Measurements from ENCODE around the gene KREMEN1. TPM values are rescaled to one million over a fixed set of nuclear protein-coding genes. Genes with fewer than 3 reads are reported as not detected.
"Not testable (repeated sequence)": the region's sequence is repeated elsewhere in the genome, so short reads cannot be mapped to it uniquely, and the experiment has no call there.

The KREMEN1 gene
- total RNA-seq, 1 donor from 2014 or later, result 14.0 TPM

DNA sequence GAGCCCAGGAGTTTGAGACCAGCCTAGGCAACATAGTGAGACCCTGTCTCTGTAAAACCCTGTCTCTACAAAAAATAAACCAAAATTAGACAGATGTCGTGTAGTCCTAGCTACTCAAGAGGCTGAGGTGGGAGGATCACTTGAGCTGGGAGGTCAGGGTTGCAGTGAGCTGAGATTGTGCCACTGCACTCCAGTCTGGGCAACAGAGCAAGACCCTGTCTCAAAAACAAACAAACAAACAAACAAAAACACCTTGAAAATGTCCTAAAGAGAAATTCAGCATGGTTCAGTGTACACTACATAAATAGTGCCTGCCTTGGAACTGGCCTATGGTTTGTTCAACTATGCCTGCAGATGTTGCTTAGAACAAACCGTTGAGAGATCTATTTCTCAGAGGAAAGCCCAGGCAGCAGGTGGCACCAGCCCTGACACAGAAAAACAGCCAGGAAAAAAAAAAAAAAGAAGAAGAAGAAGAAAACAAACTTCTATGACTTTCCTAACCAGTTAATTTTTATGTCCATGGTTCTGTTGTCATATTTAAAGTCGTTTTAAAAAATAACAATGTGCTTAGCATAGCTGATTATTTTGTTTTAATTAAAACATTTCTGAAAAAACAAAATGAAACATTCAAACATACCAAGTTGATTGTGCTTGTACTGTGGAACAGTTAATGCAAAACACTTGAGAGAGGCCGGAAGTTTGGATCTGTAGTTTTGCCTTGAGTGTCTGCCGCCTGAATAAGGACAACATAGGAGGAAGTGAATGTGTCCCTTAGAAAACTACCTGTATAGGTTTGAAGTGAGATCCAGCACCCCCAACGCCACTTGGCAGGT, 5.4 kb downstream of the KREMEN1 start:
- DNase-seq (ENCODE audit: low spot score), result no peak

DNA sequence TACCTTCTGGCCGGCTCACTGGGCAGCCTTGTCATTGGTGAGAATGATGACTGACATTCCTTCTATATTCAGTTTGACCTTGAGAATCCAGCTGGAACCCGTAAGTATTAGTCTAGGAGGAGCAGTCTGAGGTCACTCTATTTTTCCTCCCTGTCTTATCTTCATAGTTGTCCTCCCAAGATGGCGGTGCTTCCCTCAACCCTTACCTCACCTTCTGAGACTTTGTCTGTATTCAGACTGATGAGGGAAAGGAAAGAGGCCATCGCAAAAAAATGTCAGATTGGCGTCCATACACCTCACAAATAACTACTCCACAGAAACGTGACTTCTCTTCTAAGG, 6.0 kb downstream of the KREMEN1 start:
- no peak for DNase-seq (ENCODE audit: low spot score)

DNA sequence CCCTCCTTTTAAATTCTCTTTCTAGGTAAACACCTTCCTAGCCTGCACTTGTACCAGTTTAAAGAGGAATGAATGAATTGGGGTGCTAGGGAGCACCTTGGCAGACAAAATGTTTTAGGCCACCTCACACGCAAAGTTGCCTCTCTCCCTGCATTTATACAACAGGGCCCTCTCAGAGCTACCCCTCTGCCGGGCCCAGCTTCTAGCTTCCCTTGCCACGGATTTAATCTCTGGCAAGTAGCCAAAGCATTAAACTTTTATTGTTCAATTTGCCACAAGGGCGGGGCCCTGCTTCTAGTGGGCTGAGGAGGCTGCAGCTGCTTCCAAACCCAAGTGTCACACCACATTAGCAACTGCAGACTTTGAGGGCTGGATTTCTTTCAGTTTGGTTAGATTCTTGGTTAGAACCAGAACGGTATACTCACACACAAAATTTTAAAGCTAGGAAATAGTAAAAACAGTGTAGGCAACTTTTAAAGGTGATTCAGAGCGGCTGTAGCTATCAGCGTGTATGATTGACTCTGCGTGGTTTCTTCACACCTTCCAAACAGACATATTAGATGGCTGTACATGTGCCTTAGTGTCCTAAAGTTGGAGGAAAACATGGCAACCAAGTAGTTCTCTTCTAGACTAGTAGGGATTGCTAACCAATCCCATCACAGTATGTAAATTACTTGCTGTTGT, 6.5 kb downstream of the KREMEN1 start:
- no peak for DNase-seq (ENCODE audit: low spot score)

DNA sequence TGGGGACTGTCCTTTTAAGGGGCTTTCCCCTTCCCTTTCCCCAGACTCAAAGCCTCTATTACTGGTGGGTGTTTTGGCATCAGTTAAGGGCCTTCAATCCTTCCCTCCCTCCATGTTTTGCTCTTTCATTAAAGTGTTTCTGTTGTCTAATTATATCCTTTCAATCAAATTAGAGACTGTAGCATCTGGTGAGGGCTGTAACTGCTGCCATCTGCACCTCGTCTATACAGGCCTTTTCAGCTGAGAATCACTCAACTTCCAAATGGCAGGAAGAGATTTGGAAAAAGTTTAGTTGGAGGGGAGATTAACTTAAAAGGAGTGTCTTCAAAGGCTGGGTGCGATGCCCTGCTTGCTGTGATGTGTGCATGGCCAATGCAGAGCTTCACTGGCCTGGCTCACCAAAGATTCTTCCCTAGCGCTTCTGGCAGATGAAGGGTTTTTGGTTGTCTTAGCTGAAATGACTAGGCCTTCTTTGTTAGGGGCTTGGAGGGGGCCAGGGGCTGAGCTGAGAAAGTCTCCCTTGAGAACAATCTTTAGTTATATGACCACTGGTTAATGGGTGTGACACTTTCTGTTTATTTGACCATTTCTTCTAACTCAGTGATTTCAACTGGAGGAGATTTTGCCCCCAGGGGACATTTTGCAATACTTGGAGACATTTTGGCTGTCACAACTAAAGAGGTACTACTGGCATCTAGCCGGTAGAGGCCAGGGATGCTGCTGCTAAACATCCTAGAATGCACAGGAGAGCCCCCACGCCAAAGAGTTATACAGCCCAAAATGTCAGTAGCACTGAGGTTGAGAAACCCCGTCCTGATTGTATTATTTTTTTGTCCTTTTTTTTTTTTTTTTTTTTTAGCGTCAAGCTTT, 7.5 kb downstream of the KREMEN1 start:
- no peak for DNase-seq (ENCODE audit: low spot score)

DNA sequence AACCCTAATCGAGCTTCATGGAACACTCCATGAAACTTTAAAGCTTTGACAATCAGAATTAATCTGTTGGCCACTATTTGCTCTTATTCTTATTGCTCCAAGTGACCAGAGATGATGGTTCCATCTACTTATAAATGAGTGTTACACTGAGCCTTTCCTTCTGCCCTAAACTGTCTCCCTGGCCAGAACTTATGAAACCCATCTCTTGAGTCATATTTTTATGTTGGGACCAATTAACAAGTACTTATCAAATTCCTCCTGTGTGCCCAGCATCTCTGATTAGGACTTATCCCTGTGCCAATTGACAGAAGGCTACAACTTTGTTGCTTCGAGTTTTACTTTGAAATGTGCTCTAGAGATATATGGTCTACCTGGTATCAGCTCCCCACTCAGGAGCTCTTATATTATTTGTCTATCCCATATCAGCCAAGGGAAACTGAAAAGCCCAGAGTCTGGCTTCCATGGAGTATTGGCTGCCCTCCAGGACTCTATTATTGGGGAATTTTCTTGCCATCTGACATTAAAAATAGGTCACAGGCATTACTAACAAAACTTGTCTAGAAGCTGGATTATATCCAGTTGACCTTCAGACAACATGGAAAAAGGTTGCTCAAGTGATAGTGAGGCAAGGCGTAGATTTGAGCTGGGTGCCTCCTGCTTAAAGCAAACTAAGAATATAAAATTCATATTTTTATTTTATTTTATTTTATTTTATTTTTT, 8.8 kb downstream of the KREMEN1 start:
- no peak for DNase-seq (ENCODE audit: low spot score)

DNA sequence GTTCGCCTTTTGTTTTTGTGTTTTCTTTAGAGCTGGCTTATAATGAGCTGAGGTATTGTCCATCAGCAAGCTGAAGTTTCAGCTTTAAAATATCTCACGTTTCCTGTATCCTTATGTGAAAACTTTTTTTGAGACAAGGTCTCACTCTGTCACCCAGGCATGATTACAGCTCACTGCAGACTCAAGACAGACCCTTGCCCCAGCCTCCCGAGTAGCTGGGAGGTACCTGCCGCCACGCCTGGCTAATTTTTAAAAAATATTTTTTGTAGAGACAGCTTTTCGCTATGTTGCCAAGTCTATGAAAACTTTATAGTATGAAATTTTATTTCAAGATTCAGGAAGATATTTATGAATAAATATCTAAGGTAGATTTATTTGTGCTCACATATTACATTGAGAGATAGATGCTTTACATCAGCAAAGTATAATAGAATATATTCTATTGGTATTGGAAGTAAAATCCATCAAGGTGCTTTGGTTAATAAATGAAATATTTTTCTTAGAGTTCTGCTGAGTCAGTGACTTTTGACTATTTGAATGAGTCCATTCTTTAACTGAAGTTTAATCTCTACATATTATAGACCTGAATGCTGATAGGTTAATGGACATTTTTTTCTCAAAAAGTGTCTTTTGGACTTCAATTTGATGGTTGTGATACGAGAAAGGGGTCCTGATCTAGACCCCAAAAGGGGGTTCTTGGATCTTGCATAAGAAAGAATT, 10.2 kb downstream of the KREMEN1 start:
- no peak for DNase-seq (ENCODE audit: low spot score)

DNA sequence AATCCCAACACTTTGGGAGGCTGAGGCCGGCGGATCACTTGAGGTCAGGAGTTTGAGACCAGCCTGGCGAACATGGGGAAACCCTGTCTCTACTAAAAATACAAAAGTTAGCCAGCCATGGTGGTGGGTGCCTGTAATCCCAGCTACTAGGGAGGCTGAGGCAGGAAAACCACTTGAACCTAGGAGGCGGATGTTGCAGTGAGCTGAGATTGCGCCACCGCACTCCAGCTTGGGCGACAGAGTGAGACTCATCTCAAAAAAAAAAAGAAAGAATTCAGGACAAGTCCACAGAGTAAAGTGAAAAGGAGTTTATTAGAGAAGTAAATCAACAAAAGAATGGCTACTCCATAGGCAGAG, 10.7 kb downstream of the KREMEN1 start:
- DNase-seq (ENCODE audit: low spot score), result not testable (repeated sequence)

DNA sequence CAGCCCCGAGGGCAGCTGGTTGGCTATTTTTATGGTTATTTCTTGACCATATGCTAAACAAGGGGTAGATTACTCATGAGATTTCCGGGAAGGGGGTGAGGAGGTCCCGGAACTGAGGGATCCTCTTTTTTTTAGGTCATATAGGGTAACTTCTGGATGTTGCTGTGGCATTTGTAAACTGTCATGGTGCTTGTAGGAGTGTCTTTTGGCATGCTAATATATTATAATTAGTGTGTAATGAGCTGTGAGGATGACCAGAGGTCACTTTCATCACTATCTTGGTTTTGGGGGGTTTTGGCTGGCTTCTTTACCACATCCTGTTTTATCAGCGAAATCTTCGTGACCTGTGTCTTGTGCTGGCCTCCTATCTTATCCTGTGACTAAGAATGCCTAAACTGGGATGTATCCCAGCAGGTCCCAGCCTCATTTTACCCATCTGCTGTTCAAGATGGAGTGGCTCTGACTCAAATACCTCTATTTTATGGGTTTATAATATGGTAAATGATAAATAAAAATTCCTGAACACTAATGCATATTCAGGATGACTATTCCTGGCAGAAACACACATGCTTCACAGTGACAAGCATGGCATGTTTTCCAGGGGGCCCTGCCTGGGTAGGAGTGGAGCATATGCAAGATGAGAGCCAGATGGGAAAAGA, 11.2 kb downstream of the KREMEN1 start:
- no peak for DNase-seq (ENCODE audit: low spot score)

DNA sequence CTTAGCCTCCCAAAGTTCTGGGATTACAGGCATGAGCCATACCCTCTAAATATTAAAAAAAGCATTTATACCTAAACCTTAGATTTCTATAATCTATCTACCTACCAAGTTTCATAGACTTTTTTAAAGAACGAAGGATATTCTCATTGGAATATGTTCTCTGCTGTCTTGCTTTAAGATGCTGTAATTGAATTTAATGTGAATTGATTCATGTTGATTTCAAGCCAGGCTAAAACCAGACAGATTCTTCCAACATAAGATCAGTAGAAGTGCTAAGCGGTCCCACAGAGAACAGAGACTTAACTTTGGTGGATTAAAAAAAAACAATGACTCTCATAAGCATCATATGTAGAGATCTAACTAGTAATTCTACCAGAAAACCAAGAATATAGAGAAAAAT, 14.2 kb downstream of the KREMEN1 start:
- no peak for DNase-seq (ENCODE audit: low spot score)

DNA sequence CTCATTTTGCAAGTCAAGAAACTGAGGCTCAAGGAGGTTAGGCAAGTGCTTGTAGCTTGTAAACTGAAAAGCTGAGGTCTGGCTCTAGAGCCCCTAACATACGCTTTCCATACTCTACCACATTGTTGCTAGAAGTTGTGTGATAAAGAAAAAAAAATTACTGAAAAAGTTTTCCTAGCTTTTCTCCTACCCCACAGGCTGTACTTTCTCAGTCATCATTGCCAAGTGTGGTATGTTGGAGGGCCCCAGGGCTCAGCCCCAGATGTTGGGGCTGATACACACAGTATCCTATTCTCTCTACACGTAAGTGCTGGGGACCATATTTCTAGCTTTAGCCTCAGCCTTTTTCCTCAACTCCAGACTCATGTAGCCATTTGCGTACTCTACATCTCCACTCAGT, 16.0 kb downstream of the KREMEN1 start:
- no peak for DNase-seq (ENCODE audit: low spot score)

DNA sequence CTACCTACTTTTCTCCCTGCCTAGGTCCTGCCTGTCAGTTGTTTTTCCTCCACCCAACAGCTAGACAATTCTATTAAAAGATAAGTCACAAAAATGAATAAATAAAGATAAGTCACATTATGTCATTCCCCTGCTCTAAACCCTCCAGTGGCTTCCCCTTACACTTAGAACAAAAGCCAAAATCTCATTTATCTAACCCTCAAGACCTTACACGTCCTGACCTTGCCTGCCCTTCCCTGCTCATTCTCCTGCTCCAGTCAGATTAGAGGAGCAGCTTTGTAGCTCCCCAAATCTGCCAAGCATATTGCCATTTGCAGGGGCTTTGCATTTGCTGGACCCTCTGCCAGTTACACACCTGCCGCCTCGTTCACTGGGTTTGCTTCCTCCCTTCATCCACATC, 16.7 kb downstream of the KREMEN1 start:
- DNase-seq (ENCODE audit: low spot score), result no peak

DNA sequence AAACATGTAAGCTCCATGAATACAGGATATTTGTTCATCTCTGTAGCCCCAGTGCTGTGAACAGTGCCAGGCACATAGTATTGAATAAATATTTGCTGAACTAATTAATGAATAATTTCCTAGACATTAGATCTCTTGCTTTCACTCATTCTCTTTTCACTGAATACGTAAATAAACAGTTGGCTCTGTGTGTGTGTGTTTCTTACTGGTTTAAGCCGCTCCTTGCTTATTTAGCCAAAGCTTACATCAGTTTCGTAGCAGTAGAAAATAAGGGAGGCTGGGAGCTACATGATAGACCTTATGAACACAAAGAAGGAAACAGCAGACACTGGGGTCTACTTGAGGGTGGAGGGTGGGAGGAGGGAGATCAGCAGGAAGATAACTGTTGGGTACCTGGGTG, 17.2 kb downstream of the KREMEN1 start:
- DNase-seq (ENCODE audit: low spot score), result no peak

DNA sequence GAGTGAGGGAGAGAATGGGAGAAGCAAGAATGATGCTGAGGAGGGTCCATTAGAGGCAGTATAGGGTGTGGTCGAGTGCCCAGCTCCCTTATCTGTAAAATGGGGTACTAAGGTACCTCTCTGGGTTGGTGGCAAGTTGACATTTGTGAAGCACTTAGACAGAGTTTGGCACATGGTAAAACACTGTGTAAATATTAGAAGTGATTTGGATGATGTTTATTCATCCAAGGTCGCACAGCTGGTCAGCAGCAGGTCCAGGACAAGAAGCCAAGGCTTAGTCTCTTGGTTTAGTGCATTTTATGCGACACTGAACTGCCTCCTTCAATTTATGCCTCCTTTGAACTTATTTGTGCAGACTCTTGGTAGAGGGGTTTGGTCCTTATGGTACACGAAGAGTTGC, 19.4 kb downstream of the KREMEN1 start:
- DNase-seq (ENCODE audit: low spot score), result no peak

DNA sequence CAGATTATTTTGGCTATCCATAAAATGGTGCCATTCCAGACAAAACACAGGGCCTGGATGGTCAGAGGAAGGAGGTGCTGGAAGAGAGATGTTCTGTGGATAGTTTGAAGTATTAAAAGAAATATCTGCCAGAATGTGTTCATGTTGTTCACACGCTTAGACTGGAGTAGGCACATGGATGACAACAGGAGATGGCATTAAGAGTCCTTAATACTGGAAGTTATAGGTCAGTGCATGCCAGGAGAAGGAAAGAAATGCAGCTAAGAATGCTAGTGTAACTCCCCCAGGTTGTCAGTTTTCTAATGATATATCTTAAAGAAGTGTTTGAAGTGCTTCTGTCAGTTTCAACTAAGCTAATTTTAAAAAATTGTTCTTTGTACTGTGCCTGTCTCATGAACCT, 20.2 kb downstream of the KREMEN1 start:
- DNase-seq (ENCODE audit: low spot score), result no peak

DNA sequence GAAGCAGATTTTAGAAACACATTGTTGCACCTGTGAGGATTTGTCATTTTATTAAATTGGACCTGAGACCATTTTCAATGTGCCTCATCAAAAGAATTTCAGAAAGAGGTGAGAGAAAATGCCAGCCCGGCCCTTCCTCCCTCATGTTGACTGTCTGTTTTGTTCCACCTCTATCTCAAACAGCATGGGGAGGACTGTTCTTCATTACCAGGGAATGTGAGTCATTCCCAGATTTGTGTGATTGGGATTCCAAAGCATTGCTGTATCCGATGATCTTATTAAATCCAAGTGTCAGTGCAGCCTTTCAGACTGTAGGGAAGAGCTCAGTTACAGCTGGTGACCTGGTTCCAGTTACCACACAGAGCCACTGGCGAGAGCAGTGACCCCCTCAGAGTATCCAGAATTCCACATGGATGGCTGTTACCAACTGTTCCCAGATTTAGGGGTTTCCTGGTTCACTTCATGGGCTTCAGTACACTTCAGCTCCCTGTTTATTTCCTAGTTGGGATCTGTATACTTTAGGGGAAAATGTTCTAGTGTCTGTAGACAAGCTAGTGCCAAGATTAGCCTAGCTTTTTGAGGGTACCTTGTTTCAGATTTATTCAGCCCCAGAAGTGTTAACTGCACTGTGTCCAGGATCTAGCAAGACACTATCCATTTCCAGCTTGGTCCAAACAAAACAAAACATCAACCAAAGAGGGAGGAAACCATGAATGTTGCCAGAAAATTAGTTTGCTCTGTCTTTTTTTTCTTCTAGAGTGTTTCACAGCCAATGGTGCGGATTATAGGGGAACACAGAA, 20.9 kb downstream of the KREMEN1 start:
- peak; percentile 25 for DNase-seq (ENCODE audit: low spot score)

DNA sequence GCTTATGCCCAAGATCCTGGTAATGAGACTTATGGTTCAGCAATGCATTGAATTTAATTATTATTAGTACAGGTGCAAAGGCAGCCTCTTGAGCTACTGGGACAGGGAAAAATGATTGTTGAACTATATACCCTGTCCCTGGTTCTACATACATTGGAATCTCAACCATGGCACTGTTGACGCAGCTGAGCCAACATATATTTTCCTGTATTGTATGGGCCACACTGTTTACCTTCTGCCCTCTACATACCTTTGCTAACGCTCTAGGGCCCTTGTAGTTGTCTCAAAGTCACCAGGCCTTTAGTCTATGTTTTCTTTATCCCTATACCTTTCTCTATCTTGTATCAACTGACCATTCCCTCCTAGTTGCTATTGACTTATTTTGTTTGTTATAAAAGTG, 22.6 kb downstream of the KREMEN1 start:
- DNase-seq (ENCODE audit: low spot score), result no peak

DNA sequence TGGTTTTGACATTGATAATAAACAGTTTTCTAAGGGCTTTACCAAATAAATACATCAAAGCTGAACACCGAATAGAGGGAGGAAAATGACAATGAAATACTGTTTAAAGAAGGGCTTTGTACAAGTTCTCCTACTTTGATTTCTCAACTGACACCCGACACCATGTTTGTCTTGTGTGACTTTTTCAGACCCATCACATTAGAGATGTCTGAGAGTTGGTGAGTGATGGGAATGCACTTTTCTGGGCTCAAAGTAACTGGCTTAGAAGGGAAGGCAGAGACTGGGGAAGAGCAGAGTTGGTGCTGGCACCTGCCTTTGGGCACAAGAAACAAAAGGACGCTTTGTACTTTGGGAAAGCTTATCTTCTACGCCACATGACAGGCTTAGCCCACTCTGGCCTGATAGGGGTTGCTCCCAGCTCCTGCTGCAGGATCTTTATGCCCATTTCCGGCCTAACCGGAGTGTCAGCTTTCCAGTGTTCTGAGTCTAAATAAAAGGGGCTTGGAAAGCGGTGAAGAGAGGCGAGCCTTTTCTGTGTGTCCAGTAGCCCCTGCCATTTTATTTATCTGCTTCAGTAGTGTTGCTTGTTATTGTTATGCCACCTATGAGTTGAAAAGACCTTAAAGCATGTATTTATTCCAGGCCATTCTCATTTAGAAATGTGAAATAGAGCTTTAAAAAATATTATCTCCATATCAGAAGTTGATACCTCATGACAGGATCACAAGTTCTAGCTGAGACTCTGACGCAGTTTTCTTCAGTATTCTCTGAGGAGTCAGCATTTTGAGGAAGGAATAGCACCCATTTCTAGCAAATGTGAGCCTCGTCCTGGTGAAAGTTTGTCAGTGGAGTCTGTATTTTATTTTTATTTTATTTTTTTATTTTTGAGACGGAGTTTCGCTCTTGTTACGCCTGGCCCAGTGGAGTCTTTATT, 24.2 kb downstream of the KREMEN1 start:
- DNase-seq (ENCODE audit: low spot score), result peak; percentile 42

DNA sequence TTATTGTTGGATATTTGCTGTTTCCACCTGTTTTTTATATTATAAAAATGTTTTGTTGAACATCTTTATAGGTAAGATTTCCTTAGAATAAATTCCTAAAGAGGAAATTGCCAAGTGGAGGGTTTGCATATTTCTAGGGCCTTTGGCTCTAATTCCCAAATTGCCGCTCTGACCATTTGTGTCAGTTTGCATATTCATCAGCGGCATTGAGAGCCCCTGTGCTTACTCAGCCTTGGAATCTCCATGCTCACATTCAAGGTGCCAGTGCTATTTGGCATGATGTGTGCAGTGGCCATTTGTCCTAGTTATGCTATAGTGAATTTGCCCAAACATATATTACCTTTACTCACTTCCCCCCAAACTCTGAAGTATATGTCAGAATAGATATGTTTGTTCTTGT, 25.5 kb downstream of the KREMEN1 start:
- DNase-seq (ENCODE audit: low spot score), result no peak

DNA sequence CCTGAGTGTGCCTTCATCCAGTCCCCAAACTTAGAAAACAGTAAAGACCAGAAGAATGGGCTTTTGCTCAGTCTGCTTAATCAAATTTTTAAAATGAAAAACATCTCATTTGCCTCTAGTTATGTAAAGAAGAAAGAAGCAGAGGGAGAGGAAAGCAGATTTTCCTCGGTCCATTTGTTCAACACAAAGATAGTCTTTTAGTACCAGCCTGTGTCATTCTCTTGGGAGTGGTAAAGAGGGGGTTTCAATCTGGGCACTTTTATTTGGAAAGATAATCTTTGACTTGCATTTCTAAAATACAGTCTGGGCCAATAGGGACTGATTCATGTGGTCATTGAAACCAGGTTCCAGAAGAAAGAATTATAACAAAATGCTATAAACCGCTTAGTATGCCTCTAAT, 29.5 kb downstream of the KREMEN1 start:
- DNase-seq (ENCODE audit: low spot score), result no peak
